Osteocyte (in vitro differentiated cells): ENCODE measurements around the gene PTPRN2. TPM values are rescaled to one million over a fixed set of nuclear protein-coding genes. Genes with fewer than 3 reads are reported as not detected.

Experiments
- DNase-seq: peaks from one replicate; pipeline ENCODE4 v3.0.0; 2021; ENCODE audit warnings: mixed read lengths; ENCODE audit not compliant: unreplicated experiment; ENCODE audit errors: extremely low spot score
- H3K27ac Mint-ChIP-seq: one replicate; pipeline ENCODE4 v1.8.0; 2021; ENCODE audit warnings: mild to moderate bottlenecking, mixed read lengths; ENCODE audit not compliant: unreplicated experiment
- H3K27me3 Mint-ChIP-seq: one replicate; pipeline ENCODE4 v1.8.0; 2021; ENCODE audit warnings: mixed read lengths; ENCODE audit not compliant: unreplicated experiment
- H3K36me3 Mint-ChIP-seq: one replicate; pipeline ENCODE4 v1.8.0; 2021; ENCODE audit warnings: mixed read lengths; ENCODE audit not compliant: unreplicated experiment
- H3K4me1 Mint-ChIP-seq: one replicate; pipeline ENCODE4 v1.8.0; 2021; ENCODE audit warnings: mixed read lengths; ENCODE audit not compliant: unreplicated experiment
- H3K4me3 Mint-ChIP-seq: one replicate; pipeline ENCODE4 v1.8.0; 2021; ENCODE audit warnings: mild to moderate bottlenecking, moderate library complexity, mixed read lengths; ENCODE audit not compliant: unreplicated experiment
- H3K9me3 Mint-ChIP-seq: one replicate; pipeline ENCODE4 v1.8.0; 2021; ENCODE audit warnings: mixed read lengths; ENCODE audit not compliant: unreplicated experiment
- total RNA-seq: library from RNA; stranded (reverse); gene quantifications from 2 replicates; pipeline ENCODE4 v1.2.1, GENCODE V29; 2021
- TF ChIP-seq, protein P1 (sequence below): fragments of 200-600 bp; sonication (generic); IDR thresholded peaks from 2 replicates; pipeline ENCODE4 v1.5.0; 2021; ENCODE audit warnings: antibody characterized with exemption, mild to moderate bottlenecking, moderate library complexity

PTPRN2 gene
- total RNA-seq, 1 donor from 2014 or later: 0.59 TPM

- Mint-ChIP-seq H3K27ac (no peak overlapping the region), H3K4me1 (no peaks in the 10 kb centered on the region), H3K27me3 (no peaks in the 10 kb centered on the region), H3K4me3 (no peak overlapping the region), H3K36me3 (no peaks in the 10 kb centered on the region), H3K9me3 (peaks cover 48% of the 10 kb centered on the region)
- TF ChIP-seq, protein P1, sequence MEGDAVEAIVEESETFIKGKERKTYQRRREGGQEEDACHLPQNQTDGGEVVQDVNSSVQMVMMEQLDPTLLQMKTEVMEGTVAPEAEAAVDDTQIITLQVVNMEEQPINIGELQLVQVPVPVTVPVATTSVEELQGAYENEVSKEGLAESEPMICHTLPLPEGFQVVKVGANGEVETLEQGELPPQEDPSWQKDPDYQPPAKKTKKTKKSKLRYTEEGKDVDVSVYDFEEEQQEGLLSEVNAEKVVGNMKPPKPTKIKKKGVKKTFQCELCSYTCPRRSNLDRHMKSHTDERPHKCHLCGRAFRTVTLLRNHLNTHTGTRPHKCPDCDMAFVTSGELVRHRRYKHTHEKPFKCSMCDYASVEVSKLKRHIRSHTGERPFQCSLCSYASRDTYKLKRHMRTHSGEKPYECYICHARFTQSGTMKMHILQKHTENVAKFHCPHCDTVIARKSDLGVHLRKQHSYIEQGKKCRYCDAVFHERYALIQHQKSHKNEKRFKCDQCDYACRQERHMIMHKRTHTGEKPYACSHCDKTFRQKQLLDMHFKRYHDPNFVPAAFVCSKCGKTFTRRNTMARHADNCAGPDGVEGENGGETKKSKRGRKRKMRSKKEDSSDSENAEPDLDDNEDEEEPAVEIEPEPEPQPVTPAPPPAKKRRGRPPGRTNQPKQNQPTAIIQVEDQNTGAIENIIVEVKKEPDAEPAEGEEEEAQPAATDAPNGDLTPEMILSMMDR: no peak
- DNase-seq: no peak
Measured at GRCh38 chr7:158192184-158192835, 395.3 kb downstream of the PTPRN2 start.

- no peak for DNase-seq
- Mint-ChIP-seq H3K4me3 (no peak overlapping the region), H3K36me3 (no peaks in the 10 kb centered on the region), H3K4me1 (no peaks in the 10 kb centered on the region), H3K9me3 (peaks cover 49% of the 10 kb centered on the region), H3K27ac (no peak overlapping the region), H3K27me3 (no peaks in the 10 kb centered on the region)
- TF ChIP-seq, protein P1: no peak
Measured at GRCh38 chr7:158191671-158192070, 396.0 kb downstream of the PTPRN2 start.

GRCh38 chr7:158190756-158191155 is 396.9 kb downstream of the PTPRN2 start:
- no peaks in the 10 kb centered on the region for H3K36me3 Mint-ChIP-seq
- H3K4me3 Mint-ChIP-seq: no peak overlapping the region
- no peaks in the 10 kb centered on the region for H3K27me3 Mint-ChIP-seq
- no peak overlapping the region for H3K27ac Mint-ChIP-seq
- TF ChIP-seq, protein P1: no peak
- DNase-seq: no peak
- no peaks in the 10 kb centered on the region for H3K4me1 Mint-ChIP-seq
- peaks cover 41% of the 10 kb centered on the region for H3K9me3 Mint-ChIP-seq

GRCh38 chr7:158188676-158189075 is 398.9 kb downstream of the PTPRN2 start:
- Mint-ChIP-seq H3K4me1 (no peaks in the 10 kb centered on the region), H3K36me3 (no peaks in the 10 kb centered on the region), H3K27me3 (no peaks in the 10 kb centered on the region), H3K4me3 (no peak overlapping the region), H3K9me3 (peaks cover 28% of the 10 kb centered on the region), H3K27ac (no peak overlapping the region)
- TF ChIP-seq, protein P1: no peak
- no peak for DNase-seq

- Mint-ChIP-seq H3K4me3 (no peak overlapping the region), H3K27ac (no peak overlapping the region), H3K9me3 (peaks cover 33% of the 10 kb centered on the region), H3K27me3 (no peaks in the 10 kb centered on the region), H3K36me3 (no peaks in the 10 kb centered on the region), H3K4me1 (no peaks in the 10 kb centered on the region)
- no peak for DNase-seq
- TF ChIP-seq, protein P1: no peak
Measured at GRCh38 chr7:158187694-158187994, 400.0 kb downstream of the PTPRN2 start.
